ENCODE measurements around the gene BAIAP2.
A peak's percentile ranks its signal among the peaks of the same experiment; 100 is the strongest.

The BAIAP2 gene

GRCh38 chr17:81110488-81111040 lies 75.6 kb downstream of the BAIAP2 start:
- intact Hi-C loops (cut with DNase I), result no loop called here

GRCh38 chr17:81111066-81111465 lies 76.1 kb downstream of the BAIAP2 start:
- intact Hi-C loops (cut with DNase I), result no loop called here
- DNase-seq, result peak in 1 of 42 donors; percentile 31

More at GRCh38 chr17:81110488-81111040, 75.6 kb downstream of the BAIAP2 start:
- peak in 7 of 42 donors; percentile 22 to 70 (median 52) for DNase-seq

- no peak for DNase-seq
- intact Hi-C loops (cut with DNase I), result no loop called here
These were observed 77.5 kb downstream of the BAIAP2 start for GRCh38 chr17:81112450-81112849.

DNA sequence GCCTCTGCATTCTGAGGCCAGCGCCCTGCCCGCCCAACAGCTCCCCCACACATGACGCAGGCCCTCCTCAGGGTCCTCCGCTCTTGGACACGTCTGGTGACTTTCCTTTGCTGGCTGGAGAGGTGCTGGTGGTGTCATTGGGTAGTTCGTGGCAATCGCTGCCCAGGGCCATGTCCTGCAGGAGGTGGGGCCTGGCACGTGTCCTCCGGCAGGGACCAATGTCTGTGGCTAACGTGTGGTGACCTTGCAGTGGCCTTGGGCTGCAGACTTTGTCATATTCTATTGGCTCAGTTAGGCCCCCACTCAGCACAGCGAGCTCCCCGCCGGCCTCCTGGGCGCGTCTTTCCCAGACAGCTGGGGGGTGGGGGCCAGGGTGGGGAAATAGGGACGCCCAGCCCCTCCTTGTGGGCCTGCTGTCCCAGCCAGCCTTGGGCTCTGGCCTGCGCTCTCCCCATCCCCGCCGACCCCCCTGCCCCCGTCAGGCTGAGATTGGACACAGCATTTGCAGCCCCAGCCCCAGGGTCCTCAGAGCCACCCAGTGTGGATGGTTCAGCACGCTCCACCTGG lies 78.3 kb downstream of the BAIAP2 start:
- intact Hi-C loops (cut with DNase I), result no loop called here

DNA sequence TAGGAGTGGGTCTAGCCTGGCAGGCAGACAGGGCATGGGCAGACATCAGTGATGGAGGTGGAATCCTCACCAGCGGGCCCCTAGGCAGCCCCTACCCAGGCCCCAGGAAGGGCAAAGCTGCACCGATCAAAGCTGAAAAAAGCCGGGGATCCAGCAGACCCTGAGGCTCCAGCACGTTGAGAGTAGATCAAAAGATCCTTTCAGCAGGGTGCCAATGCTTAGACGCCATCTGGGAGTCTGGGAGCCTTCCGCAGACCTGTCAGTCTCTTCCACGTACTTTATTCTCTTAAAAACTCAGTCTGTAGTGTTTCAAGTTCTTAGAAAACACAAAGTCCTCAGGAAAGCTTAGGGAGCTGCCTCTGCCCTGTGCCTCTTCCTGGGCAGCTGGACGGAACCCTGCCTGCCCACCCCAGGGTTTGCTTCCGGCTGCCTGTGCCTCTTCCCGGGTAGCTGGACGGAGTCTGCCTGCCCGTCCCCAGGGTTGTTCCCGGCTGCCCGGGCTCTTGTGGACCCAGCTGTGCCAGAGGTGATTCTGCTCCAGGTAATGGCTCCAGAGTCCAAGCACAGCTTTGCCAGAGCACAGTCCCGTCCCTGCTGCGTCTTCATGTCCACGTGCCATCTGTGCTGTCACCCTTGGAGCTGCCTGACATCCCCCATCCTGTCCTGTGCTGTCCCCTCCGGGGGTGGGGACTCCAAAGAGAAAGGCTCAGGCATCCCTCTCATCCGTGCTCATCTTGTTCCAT lies 79.6 kb downstream of the BAIAP2 start:
- DNase-seq, result peak in 2 of 42 donors; percentile 27 to 58

More for the DNA sequence above, 78.3 kb downstream of the BAIAP2 start:
- peak in 2 of 42 donors; percentile 17 to 25 for DNase-seq

DNA sequence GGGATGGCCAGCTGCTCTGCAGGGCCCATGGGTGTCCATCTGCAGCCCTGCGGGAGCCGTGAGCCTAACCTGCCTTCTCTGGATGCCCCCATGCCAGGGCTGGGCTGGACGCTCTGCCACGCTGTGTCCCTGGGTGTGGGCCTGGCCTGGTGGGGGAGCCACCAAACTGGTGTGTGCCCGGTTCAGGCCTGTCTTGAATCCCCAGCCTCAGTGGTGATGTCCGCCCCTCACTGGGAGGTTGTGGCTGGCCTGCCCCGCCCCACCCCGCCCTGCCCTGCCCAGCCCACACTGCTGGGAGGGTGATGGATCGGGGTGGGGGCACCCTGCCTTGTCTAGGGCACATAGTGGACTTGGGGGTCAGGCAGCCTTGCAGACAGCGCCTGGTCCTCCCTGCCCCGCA lies 80.3 kb downstream of the BAIAP2 start:
- intact Hi-C loops (cut with DNase I), result no loop called here
- peak in 4 of 42 donors; percentile 27 to 68 (median 56) for DNase-seq

More for the DNA sequence above, 79.6 kb downstream of the BAIAP2 start:
- intact Hi-C loops (cut with DNase I), result no loop called here

DNA sequence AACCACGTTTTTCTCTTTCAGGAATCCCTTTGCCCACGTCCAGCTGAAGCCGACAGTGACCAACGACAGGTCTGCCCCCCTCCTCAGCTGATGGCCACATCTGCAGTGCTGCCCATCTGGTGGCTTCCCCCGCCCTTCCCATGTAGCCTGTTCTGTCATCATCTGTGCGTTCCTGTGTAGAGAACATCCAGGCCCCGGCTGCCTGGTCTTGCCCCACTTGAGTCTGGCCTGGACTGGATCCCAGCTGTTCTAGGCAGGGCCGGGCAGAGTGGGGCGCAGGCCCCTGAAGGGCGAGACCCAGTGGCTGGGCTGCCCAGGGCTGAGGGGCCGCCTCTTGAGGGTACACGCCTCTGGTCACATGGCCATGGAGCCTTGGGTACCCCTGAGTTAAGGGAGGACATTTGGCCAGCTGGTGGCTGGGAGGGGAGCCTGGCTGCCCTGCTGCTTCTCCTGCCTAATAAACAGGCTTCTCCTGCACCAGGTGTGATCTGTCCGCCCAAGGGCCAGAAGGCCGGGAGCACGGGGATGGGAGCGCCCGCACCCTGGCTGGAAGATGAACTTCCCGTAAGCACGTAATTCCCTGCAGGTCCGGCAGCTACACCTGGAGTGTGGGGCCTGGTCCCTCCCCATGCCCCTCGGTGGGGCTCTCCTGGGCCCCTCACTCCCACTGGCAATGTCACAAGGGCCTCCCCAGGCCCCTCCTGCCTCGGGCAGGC lies 81.0 kb downstream of the BAIAP2 start:
- intact Hi-C loops (cut with DNase I), result no loop called here
- peak in 19 of 42 donors; percentile 43 to 82 (median 66) for DNase-seq

DNA sequence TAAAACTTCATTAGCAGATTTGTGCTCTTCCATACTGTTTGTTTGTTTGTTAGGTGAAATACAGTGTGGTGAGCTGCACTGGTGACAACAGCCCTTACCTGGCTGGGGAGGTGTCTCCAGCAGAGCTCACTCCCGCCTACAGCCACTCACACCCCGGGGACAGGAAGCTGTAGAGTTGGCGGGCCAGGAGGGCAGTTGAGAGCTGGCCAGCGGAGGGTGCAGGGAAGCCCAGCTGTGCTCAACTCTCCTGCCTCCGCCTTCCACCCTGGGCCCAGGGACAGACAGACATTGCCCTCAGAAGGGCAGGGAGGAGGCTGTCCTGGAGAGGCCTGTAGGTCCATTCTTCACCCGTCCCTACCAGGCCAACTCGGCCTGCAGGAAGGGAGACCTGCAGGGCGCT lies 81.8 kb downstream of the BAIAP2 start:
- intact Hi-C loops (cut with DNase I), result no loop called here
- DNase-seq, result peak in 1 of 42 donors; percentile 57

DNA sequence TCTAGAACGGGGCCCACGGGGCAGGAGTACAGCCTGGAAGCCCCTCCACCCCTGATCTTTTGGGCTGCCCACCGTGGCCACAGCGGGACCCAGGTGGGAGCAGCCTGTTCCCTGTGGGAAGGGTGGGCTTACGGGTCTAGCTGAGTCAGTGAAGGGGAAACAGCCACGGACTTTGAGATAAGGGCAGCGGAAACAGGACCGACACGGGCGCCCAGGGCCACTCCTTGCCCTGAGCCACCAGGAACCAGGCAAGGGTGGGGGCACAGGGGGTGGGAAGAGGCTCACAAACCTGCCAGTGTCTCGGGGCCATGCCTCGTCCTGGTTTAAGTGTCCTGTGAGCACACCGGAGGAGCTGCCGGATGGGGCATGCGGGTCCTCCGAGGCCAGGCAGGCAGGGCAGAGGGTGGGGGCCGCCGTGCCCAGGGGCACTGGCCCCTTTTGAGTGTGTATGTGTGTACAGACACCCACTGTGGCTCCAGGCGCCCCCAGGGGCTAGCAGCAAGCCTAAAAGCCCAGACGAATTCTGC lies 82.8 kb downstream of the BAIAP2 start:
- intact Hi-C loops (cut with DNase I), result no loop called here
- no peak for DNase-seq

DNA sequence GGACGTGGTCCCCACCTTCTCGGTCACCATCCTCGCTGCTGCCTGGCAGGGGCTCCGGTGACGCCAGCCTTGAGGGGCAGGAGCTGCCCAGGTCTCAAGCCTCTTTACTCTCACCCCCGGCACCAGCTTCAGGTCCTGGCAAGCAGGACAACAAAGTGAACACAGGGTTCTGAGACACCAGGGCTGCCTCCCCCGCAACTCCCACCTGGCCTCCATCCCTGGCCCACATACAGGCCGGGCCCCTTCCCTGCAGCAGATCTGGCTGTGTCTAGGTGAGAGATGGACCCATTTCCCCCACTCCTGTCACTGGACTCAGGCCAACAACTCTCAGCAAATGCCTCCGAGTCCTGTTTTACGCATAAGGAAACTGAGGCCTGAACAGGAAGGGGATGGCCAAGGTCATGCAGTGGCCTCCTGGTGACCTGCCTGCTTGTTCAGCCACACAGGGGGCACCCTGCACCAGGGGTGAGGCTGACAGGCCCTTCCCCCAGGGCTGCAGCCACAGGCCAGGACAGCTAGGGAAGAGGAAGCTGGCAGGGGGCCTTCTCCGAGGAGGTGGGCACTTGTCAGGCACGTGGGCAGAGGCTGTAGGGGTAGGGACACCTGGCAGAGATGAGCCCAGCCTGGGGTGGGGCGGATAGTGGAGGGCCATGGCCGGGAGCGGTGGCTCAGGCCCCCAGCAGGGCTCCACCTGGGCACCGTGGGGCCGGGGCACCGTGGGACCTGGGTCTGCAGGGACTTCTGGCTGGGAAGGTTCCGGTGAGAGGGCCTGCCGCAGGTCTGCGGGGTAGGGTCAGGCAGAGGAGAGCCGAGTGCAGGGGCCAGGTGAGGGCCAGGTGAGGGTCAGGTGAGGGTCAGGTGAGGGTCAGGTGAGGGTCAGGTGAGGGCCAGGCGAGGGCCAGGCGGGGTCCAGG lies 83.6 kb downstream of the BAIAP2 start:
- intact Hi-C loops (cut with DNase I), result no loop called here
- DNase-seq, result peak in 4 of 42 donors; percentile 24 to 56 (median 46)

- intact Hi-C loops (cut with DNase I), result no loop called here
- peak; percentile 83 to 98 (median 94) for DNase-seq
These were observed 84.5 kb downstream of the BAIAP2 start for GRCh38 chr17:81119223-81120148.

DNA sequence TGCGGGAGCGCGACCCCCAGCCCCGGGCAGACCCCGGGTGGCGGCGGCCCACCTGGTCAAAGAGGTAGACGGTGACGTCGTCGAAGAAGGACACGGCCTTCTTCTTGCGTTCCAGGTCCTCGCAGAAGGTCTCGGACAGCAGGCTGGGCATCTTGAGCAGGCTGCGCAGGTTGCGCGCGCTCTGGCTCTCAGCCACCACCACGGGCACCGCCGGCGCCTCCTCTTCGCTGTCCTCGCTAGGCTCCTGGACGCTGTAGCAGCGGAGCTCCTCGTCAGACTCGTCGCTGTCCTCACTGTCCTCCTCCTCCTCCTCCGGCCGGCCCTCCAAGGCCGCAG lies 85.2 kb downstream of the BAIAP2 start:
- peak in 3 of 42 donors; percentile 21 to 52 (median 33) for DNase-seq
- intact Hi-C loops (cut with DNase I), result no loop called here

DNA sequence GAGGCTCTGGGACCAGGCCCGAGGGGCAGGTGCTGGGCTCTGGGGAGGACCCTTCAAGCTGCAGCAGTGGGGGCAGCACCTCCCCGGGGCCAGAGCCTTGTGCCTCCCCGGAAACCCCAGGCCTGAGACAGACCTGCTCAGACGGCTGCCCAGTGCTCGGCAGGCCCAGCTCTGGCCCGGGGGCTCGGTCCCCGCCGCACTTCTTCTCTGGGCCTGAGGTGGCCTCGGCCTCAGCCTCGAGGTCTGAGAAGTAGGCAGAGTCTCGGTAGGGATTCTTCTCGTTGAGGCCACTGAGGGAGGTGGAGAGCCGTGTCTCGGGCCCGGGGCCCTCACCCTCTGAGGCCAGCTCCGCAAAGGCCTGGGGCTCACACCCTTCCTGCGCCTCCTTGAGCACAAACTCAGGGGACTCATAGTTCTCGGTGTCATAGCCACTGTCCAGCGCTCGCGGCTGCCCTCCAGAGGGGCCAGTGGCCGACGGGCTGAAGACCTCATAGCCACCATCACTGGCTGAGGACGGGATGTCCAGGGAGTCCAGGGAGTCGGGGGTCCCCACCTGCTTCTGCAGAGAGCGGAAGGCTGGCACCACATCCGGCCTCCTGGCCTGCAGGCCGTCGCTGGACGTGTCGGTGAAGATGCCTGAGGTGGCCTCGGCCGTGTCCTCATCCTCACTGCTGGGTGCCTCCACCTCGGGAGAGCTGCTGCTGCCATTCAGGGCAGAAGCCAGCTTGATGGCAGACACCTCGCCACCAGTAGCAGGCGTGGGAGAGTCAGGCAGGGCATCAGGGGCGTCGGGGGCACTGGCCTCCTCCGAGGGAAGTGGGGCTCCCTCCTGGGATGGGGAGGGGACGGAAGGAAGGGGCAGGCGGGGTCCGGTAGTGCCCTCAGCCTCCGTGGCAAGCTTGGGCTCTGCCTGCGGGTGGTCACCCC lies 86.0 kb downstream of the BAIAP2 start:
- DNase-seq, result peak in 2 of 42 donors; percentile 54 to 63
- intact Hi-C loops (cut with DNase I), result no loop called here

DNA sequence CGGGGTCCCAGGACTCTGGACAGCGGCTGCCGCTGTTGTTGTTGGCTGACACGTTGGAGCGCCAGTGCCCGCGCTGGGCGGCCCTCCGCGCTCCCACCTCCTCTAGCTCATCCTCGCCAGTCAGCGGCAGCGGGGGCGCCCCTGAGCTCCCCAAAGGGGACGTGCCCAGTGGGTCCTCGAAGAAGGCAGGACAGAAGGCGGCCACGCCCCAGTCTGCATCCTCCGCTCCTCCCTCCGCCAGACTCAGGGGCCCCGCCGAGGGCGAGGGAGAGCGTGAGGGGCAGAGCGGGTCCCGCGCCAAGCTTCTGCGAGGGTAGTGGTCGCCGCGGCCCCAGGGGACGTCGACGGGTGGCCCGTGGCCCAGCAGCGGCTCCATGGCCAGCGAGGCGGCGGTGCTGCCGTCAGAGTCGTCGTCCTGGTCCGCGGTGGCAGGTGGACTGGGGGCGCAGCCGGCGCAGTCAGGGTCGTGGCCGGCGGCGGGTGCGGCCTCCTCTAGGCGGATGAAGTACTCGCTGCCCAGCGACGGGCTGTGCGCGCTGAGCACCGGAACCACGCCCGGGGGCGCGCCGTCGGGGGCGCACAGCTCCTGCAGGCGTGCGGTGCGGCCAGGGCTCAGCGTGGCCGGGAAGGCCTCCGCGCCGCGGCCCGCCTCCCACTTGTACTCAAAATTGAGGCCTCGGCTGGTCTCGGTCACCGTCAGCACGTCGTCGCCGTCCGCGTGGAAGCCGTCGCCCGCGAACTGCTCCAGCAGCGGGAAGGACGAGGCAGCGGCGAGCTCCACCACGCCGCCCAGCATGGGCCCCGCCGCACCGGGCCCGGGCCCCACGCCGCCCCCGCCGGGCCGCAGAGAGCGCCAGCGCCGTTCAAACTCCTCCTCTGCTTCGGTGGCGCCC lies 87.1 kb downstream of the BAIAP2 start:
- intact Hi-C loops (cut with DNase I), result no loop called here
- DNase-seq, result peak in 2 of 42 donors; percentile 60 to 62
